NCI-H82 treated with DMSO at 0.1 percent for 48 hours (cell line): ENCODE data around the gene WIPF2.

Source experiments
- DNase-seq: peaks from one replicate; lab custom pipeline; 2025; ENCODE audit not compliant: unreplicated experiment; lab: John Stamatoyannopoulos, UW

WIPF2 gene

GRCh38 chr17:40312893-40313667 is 94.0 kb downstream of the WIPF2 start:
- DNase-seq: no peak

- DNase-seq: no peak
These were observed 94.8 kb downstream of the WIPF2 start for GRCh38 chr17:40313668-40314583.

GRCh38 chr17:40314584-40314956 is 95.5 kb downstream of the WIPF2 start:
- no peak for DNase-seq

GRCh38 chr17:40315206-40315605 is 96.1 kb downstream of the WIPF2 start:
- DNase-seq: no peak

- no peak for DNase-seq
These were observed 96.8 kb downstream of the WIPF2 start for GRCh38 chr17:40315678-40316570.

GRCh38 chr17:40316571-40317344 is 97.7 kb downstream of the WIPF2 start:
- DNase-seq: no peak

- peak; percentile 84 for DNase-seq
These were observed 98.3 kb downstream of the WIPF2 start for GRCh38 chr17:40317345-40317873.

- peak; percentile 92 for DNase-seq
These were observed 99.1 kb downstream of the WIPF2 start for GRCh38 chr17:40317880-40318829.

GRCh38 chr17:40318830-40319391 is 99.8 kb downstream of the WIPF2 start:
- no peak for DNase-seq

- no peak for DNase-seq
These were observed 100.8 kb downstream of the WIPF2 start for GRCh38 chr17:40319651-40320540.

- no peak for DNase-seq
These were observed 101.8 kb downstream of the WIPF2 start for GRCh38 chr17:40320756-40321523.

GRCh38 chr17:40321524-40321929 is 102.4 kb downstream of the WIPF2 start:
- no peak for DNase-seq

GRCh38 chr17:40321961-40322357 is 102.9 kb downstream of the WIPF2 start:
- DNase-seq: no peak

- no peak for DNase-seq
These were observed 103.5 kb downstream of the WIPF2 start for GRCh38 chr17:40322358-40323315.
